DND-41 (cell line): Measurements from ENCODE around the gene ASIP.
"Not testable (repeated sequence)": the region's sequence is repeated elsewhere in the genome, so short reads cannot be mapped to it uniquely, and the experiment has no call there.

Experiments
- EZH2 ChIP-seq: IDR thresholded peaks from 3 replicates; pipeline ENCODE4 v1.6.1; 2012; ENCODE audit warnings: borderline replicate concordance, low read depth, mild to moderate bottlenecking, moderate library complexity, low read length, inconsistent platforms; ENCODE audit not compliant: severe bottlenecking
- TF ChIP-seq, protein P1 (sequence below): IDR thresholded peaks from 2 replicates; pipeline ENCODE4 v1.5.1; 2012; ENCODE audit warnings: borderline replicate concordance, low read length, moderate library complexity, mild to moderate bottlenecking; ENCODE audit not compliant: poor library complexity, severe bottlenecking; ENCODE audit errors: extremely low read depth

DNA sequence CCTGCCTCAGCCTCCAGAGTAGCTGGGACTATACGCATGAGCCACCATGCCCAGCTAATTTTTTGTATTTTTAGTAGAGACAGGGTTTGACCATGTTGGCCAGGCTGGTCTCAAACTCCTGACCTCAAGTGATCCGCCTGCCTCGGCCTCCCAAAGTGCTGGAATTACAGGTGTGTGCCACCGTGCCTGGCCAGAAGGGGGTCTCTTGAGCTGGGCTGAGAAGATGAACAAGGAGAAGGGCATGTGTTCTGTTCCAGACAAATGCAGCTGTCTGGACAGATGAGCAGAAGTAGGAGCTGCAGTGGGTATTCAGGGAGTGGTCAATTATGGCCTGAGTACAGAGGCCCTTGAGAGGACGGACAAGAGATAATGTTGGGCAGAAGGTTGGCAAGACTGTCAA is 46.3 kb downstream of the ASIP start:
- TF ChIP-seq, protein P1, sequence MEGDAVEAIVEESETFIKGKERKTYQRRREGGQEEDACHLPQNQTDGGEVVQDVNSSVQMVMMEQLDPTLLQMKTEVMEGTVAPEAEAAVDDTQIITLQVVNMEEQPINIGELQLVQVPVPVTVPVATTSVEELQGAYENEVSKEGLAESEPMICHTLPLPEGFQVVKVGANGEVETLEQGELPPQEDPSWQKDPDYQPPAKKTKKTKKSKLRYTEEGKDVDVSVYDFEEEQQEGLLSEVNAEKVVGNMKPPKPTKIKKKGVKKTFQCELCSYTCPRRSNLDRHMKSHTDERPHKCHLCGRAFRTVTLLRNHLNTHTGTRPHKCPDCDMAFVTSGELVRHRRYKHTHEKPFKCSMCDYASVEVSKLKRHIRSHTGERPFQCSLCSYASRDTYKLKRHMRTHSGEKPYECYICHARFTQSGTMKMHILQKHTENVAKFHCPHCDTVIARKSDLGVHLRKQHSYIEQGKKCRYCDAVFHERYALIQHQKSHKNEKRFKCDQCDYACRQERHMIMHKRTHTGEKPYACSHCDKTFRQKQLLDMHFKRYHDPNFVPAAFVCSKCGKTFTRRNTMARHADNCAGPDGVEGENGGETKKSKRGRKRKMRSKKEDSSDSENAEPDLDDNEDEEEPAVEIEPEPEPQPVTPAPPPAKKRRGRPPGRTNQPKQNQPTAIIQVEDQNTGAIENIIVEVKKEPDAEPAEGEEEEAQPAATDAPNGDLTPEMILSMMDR, result not testable (repeated sequence)
- TF ChIP-seq EZH2, result not testable (repeated sequence)
